SKM-1 (cell line): ENCODE data around the gene OSER1.

Experiments used
- DNase-seq: peaks from one replicate; lab custom pipeline; 2025; ENCODE audit not compliant: unreplicated experiment; lab: John Stamatoyannopoulos, UW

Gene OSER1

DNA sequence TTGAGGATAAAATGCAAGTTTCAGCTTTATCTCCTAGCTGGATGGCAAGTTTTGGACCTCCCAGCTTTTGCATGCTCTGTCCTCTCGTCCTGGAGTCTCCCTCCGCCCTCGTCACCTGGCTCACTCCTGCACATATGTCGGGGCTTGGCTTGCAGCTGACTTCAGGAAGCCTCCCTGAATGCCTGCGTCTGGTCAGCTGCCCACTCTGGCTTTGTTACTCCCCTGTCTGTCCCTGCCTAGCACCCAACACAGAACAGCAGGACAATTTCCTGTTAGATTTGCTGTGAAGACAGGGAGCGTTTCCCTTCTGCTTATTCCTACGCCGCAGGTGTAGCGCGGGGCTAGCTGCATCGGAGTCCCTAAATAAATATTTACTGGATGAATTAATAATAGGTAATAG is 29.0 kb downstream of the OSER1 start:
- no peak for DNase-seq

DNA sequence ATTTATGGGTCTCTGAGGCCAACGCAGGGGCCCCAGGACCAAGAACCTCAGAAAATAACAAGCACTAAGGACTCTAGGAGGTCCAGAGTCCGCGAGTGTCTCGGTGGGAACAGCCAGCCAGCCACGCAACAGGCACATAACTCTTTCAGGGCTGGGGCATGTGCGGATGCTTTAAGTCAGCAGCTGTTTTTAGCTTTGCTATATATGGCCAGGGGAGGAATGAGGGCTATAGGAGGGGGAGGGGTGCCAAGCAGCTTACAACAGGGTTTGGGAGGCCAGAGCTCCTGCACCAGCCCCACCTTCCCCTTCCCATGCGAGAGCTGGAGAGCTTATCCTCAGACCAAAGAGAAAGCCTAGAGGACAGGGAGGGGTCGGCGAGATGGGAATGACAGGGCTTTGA is 29.8 kb downstream of the OSER1 start:
- DNase-seq, result no peak

DNA sequence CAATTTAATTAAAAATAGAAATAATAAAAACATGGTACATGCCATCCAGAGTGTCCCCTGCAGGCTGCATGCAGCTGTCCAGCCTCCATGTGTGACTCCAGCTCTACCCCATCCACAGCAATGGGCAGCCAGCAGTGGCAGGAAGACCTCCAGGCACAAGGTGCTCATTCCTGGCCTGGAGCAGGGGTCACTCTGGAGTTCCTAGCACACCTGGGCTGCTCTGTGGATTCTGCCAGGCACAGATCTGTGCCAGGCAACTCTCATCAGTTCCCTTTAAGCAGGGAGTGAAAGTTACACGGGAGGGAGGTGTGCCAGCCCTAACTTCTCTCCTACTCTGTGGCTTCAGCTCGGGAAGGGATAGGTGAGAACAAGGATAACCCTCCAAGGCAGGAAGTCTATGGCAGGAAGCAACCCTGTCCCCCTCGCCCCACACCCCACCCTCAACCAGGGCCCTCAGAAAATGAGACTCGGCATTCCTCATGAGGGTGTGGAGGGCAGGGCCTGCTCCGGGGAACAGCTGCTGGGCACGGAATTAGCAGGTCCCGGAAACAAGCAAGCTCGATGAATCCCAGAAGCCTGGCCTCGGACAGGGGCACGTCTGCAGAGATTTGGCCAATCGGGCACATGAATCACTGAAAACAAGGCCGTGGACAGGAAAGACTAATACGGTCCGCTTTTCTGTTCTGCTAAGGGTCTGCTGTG is 33.6 kb downstream of the OSER1 start:
- DNase-seq, result no peak

DNA sequence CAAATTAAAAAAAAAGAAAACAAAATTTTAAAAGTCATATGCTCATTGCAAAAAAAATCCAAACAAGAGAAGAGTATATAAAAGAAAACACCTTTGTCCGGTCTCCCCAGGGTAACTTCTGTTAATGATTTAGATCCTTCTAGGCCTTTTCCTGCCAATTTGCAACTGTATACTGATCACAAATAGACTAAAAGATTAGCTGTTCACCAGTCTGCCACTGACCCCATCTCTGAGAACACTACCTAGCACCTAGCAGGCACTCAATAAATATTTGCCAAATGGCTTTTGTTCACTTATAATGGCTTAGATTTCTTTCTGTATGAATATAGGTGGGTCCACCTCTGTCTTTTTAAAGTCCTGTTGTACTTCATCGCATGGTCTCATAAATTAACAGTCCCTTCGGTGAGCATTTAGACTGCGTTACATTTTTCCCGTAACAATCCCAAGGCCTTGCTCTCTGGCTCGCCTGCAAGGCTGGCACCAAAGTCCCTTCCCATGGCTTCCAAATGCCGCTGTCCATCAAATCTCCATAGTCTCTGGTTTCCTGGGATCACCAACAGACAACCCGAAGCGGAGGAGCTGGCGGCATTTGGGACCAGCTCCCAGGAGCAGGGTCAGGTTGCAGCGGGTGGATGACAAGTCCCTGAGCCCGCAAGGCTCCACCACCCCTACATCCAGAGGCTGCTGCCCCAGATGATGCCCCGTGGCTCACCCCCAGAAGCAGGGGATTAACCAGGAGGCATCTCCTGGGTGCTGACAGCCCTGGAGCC is 35.4 kb downstream of the OSER1 start:
- DNase-seq, result no peak

DNA sequence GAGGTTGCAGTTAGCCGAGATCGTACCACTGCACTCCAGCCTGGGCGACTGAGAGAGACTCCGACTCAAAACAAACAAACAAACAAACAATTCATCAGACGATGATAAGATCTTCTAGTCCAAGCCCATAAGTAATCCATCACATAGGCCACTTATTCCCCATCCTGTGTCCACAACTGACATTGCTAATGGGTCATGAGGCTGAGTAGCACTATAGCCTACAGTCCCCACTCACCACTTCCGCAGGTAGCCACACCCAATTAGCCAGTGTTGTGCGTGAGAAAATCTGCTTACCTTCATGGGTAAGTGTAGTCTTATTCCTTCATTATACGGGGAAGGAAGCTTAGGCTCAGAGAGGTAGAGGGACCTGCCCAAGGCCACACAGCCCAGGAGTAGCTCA is 36.7 kb downstream of the OSER1 start:
- no peak for DNase-seq

DNA sequence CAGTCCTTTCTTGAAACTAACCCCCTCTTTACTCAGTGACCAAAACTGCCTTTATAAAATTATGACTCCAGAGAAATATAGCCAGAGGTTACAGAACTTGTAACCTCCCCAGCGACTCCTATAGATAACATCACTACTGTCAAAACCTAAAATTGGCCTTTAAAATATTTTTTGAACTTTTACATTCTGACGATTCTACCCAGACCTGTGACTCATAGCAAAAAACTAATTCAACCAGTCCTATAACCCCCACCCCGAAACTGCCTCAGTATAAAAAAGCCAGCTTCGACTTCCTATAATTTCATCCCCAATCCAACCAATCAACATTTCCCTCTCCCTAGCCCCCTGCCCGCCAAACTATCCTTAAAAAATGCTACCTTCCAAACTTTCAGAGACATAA is 37.5 kb downstream of the OSER1 start:
- no peak for DNase-seq

DNA sequence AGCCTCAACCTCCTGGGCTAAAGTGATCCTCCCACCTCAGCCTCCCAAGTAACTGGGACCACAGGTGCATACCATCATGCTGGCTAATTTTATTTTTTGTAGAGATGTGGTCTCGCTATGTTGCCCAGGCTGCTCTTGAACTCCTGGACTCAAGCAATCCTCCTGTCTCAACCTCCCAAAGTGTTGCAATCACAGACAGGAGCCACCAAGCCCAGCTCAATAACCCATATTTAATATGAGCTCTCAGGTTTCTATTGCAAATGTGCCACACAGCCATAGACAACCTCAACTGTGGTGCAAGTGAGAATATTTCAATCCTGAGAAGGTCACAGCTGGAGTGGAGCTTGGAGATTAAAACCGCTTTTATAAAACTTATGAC is 38.0 kb downstream of the OSER1 start:
- DNase-seq, result no peak

DNA sequence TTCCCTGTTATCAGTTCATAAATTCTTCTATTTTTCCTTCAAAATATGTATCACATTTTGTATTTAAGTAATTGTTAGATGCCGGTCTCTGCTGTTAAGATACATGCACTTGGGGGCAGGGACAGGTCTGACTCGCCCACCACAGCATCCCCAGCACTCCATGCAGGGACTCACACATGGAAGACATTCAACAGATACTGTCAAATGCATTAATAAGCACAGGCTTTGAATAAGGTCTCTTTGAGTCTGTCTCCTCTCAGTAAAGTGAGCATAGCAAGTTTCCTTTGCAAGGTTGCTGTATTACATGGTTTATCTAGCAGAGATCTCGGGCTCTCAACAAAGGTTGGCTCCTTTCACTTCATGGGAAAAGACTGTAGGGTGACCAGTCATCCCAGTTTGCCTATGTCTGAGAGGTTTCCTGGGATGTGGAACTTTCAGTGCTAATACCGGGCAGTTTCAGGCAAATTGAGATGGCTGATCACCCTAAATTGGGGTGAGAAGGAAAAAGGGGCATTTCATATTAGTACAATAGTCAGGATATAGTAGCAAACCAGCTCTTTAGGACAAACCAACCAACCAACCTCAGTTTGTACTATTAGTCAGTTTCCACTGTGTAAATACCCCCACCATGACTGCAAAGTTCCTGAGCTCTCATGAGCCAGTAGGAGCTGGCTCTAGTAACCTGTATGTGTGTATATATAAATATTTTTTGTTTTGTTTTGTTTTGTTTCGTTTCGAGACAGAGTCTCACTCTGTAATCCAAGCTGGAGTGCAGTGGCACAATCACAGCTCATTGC is 38.6 kb downstream of the OSER1 start:
- no peak for DNase-seq

DNA sequence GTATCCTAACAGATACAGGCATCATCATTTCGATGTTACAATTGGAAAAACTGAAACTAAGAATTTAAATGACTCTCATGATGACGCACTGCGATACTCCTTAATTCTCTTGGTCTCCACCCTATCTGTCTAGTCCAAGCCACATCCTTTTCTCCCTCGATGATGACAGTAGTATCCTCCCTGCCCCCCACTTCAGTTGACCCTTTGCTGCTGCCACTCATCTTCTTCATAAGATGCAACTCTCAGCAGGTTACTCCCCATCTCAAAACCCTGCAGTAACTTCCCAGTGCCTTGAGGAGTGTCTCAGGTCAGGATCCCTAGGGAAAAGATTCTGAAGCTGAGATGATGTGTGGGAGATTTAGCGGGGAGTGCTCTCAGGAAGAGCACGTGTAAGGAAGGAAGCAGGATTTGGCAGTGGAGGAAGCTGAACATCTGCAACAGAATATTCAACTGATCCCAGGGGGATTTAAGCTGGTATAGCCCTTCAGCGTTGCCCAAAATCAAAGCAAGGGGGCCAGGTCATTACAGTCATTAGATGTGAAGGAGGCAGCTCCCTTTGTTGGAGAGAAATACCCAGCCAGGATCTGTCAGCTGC is 39.7 kb downstream of the OSER1 start:
- DNase-seq, result no peak

DNA sequence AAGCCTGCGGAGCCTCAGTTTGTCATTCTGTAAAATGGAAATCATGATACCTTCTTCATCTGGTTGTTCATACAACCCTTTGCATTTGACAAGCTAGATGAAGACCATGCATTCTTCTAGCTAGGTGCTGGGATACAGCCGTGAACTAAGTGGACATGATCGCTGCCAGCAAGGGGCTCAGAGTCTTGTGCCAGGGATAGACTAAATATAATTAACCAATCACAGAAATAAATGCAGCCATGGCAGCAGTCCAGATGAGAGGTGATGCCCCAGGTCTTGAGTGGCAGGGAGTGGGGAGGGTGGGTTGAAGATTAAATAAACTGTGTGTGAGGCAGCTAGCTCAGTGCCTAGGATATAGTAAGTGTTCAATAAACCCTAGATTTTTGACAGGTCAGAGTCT is 42.8 kb downstream of the OSER1 start:
- no peak for DNase-seq

DNA sequence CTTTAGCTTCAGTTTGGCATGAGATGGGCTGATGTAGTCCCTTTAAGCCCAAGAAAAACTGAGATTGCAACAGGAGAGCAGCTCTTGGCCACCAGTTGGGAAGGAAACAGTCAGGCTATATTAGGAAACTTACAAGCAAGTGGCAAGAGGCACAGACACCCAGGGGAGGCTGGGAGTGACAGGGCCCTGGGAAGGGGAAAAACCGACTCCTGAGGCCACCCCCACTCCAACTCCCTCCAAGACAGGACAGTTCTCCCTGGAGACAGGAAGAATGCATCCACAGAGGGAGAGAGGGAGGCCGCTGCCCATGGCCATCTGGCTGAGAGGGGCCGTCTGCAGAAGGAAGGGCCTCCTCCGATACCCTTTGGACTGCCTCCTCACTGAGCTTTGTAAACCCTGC is 44.1 kb downstream of the OSER1 start:
- DNase-seq, result no peak

DNA sequence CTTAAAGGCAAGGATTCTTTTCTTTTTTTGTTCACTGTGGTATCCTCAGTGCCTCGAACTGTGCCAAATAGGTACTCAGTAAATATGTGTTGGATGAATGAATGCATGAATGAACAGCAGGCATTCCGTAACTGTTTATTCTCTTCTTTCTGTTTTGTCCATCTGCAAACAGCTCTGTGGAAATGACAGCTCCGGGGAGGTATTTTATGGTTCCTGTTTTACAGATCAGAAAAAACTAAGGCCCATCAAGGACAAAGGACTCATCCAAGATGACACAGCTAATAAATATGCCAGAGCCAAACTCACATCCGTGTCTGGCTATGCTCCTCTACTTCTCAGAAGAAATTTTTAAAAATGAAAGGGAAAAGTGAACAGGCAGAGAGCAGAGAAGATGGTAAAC is 44.6 kb downstream of the OSER1 start:
- DNase-seq, result no peak

DNA sequence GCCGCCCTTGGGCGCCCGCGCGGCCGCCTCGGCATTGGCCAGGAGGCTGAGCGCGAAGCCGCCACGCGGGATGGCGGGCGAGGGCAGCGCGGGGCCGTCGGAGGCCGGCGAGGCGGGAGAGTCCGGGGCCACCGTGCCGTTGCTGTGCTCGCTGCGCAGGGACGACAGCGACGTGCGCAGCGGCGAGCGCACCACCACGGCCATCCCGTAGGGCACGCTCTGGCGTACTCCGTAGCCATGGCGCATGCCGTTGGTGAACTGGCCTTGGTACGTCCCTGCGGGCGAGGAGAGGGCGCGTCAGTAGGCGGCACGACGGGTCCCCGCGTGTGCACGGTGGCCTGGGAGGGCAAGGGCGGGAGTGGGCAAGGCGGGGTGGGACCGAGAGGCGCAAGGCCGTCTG is 50.4 kb downstream of the OSER1 start:
- no peak for DNase-seq

DNA sequence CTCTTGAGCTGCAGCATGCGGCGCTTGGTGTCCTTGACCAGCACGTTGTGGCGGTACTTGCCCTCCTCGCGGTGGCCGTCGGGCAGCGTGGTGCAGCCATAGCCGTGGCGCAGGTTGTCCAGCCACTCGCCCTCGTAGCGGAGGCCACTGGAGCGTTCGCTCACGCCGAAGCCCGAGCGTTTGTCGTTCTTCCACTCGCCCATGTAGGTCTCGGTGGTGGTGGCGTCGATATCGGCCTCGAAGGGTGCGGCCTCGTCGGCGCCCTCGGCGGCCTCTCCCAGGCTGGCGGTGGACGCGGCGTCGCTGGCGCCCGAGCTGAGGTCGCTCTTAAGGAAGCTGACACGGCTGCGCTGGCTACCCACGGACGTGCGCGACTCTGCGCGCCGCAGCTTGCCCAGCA is 50.9 kb downstream of the OSER1 start:
- DNase-seq, result no peak

DNA sequence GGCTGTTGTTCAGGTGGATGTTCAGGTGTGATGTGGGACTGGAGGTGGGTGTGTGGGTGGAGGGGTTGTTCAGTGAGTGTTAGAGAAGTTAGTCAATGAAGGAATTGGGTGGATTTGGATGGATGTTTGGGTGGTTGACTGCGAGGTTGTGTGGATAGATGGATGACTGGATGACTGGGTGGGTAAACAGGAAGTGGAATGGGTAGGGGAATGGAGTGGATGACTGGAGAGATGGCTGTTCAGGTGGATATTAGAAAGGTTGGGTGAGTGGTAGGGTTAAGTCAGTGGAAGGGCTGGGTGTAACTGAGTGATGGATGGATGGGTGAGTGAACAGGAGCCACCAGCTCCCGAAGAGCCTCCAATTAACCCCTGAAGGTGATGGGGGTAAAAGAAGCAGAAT is 51.4 kb downstream of the OSER1 start:
- DNase-seq, result no peak

DNA sequence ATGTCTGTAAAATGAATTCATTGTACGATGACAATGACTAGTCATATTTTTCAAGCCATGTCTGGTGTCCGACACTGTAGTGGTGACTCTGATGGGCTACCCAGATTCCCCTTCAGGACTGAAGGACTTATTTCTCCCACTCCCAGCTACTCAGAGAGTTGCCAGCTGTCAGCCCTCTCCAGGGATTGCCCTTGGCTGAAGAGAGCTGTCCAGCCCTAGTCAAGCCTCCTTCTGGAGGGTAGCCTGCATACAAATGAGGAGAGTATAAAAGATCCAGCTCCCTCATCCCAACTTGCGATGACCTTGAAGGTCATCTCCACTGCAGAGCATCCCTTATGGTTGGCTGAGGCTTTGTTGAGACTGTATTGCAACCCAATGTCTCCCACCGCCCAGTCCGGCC is 53.5 kb downstream of the OSER1 start:
- no peak for DNase-seq

DNA sequence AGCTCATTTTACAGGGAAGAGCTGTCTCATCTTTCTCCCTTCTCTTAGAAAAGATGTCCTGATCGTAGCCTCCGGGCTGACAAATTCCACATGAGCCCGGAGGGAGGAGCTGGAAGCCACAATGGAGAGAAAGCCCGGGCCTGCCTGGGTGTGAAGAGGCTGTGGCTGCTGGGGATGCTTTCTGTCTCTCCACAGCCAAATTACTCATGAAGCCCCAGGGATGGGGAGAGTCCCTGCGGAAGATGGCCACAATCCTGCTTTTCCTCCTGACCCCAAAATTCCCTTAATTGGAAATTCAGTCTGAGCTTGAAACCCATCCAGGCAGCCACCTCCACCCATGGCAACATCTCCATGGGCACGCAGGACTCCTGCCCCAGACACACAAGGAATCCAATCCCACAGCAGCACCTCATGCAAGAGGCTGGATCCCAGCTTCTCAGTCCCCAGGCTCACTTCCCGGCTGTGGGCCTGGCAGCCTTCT is 56.0 kb downstream of the OSER1 start:
- no peak for DNase-seq

DNA sequence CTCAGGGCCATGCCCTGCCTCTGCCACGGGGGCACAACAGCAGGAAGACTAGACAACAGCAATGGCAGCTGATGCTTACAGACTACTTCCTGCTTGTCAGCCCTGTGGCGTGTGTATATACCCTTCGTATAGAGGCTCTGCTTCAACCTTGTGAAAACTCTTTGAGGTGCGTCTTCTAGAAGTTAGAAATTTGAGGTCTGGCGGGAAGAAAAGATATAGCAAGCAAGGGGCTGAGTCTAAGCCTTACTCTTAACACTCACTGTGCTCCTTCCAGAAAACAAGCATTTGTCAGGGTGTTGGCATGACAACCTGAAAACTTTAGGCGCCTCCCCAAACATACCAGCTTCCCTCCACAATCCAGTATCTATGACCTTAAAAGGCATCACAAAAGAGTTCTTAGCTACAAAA is 56.9 kb downstream of the OSER1 start:
- DNase-seq, result no peak

DNA sequence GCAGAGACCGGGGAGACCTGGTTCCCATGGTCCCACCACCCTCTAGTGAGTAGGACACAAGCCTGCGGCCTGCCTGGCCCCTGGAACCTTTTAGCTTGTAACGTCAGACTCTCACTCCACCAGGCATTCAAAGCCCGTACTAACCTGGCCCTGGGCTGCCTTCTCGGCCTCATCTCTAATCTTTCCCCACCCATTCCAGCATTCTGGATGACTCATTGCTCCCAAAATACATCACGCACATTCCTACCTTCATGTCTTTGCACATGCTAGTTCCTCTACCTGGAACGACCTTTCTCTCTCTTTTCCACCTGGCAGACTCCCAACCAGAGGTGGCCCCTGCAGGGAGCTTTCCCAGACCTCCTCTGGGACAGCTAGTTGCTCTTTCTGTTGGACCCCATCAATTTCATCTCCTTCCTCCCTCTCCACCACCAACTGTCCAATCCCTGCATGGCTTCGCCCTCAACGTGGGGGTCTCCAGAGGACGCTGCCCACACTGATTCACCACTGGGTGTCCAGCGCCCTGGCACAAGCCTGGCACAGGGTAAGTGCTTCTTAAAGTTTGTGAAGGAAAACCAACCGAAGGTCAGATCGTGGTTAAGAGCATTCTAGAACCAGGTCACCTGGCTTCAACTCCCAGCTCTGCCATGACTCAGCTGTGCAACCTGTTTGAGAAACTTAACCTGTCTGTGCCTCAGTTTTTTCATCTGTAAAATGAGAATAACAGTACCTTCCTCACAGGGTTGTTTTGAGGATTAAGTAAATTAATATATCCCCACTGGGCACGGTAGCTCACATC is 58.8 kb downstream of the OSER1 start:
- no peak for DNase-seq

DNA sequence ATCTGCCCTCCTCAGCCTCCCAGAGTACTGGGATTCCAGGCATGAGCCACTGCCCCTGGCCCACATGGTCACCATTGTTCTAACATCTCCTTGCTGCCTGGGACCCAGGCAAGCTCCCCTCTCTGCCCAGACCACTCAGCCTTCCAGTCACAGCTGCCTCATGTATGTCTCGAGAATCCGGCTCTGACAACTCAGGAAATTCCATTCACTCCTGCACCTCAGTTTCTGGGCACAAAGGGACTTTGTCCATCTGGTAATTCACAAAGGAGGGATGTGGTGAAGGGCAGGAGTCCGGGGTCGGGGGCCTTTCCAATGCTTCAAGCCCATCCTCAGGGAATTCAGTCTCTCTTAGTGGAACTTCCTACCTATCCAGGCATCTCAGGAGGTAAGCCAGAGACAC is 64.3 kb downstream of the OSER1 start:
- DNase-seq, result no peak
